Testis (tissue), 2 donors: ENCODE results near the gene TBC1D10B.

Source experiments
- CTCF ChIP-seq, 3 experiments: fragments of 450-650 bp in 2 of 3; fragments of 200-600 bp in 1 of 3; sonication (generic) in 1 of 3; IDR thresholded peaks; one replicate each; pipeline ENCODE4 v1.5.1; 2016 to 2019; ENCODE audit warnings: antibody characterized with exemption in 3 of 3, mild to moderate bottlenecking in 2 of 3, moderate library complexity in 1 of 3
- POLR2A ChIP-seq: fragments of 450-650 bp; IDR thresholded peaks from one replicate; pipeline ENCODE4 v1.6.1; 2017; ENCODE audit warnings: antibody characterized with exemption, mild to moderate bottlenecking, moderate library complexity

- TF ChIP-seq CTCF (IDR thresholded peaks at IDR 0.05) (peak in 1 of 3 experiments; percentile 10), POLR2A (no peak)
Observed at GRCh38 chr16:30417529-30418349, 47.4 kb upstream of the TBC1D10B start.
